HUDEP-2 (cell line): ENCODE measurements around the gene TSNAX.

Experiments
- DNase-seq, 76 experiments: peaks; one replicate each; lab custom pipeline; 2025; ENCODE audit not compliant: unreplicated experiment in 76 of 76; lab: John Stamatoyannopoulos, UW

The TSNAX gene

GRCh38 chr1:231517076-231517475 is 11.4 kb upstream of the TSNAX start:
- DNase-seq: no peak

GRCh38 chr1:231518485-231519034 is 9.9 kb upstream of the TSNAX start:
- no peak for DNase-seq

- no peak for DNase-seq
Observed at GRCh38 chr1:231519166-231519565, 9.3 kb upstream of the TSNAX start.

GRCh38 chr1:231522038-231522437 is 6.4 kb upstream of the TSNAX start:
- no peak for DNase-seq

GRCh38 chr1:231522931-231523642 is 5.4 kb upstream of the TSNAX start:
- no peak for DNase-seq

- no peak for DNase-seq
Observed at GRCh38 chr1:231523816-231524215, 4.7 kb upstream of the TSNAX start.

- DNase-seq: no peak
Observed at GRCh38 chr1:231526536-231526935, 1.9 kb upstream of the TSNAX start.

GRCh38 chr1:231527586-231528171 is 790 bp upstream of the TSNAX start:
- peak in 1 of 76 experiments; percentile 28 for DNase-seq

GRCh38 chr1:231533240-231533639 is 4.8 kb downstream of the TSNAX start:
- DNase-seq: no peak

- DNase-seq: no peak
Observed at GRCh38 chr1:231534703-231535159, 6.3 kb downstream of the TSNAX start.

- DNase-seq: no peak
Observed at GRCh38 chr1:231536099-231536498, 7.6 kb downstream of the TSNAX start.

- no peak for DNase-seq
Observed at GRCh38 chr1:231540847-231541246, 12.4 kb downstream of the TSNAX start.

GRCh38 chr1:231541842-231542241 is 13.4 kb downstream of the TSNAX start:
- DNase-seq: no peak

GRCh38 chr1:231544943-231545592 is 16.6 kb downstream of the TSNAX start:
- no peak for DNase-seq

- no peak for DNase-seq
Observed at GRCh38 chr1:231546693-231547092, 18.2 kb downstream of the TSNAX start.

GRCh38 chr1:231549733-231550447 is 21.4 kb downstream of the TSNAX start:
- DNase-seq: peak in 15 of 76 experiments; percentile 0 to 50 (median 28)

GRCh38 chr1:231550448-231550781 is 21.9 kb downstream of the TSNAX start:
- DNase-seq: peak in 7 of 76 experiments; percentile 1 to 32 (median 12)

- DNase-seq: no peak
Observed at GRCh38 chr1:231553320-231553719, 24.9 kb downstream of the TSNAX start.

- DNase-seq: no peak
Observed at GRCh38 chr1:231554969-231555368, 26.5 kb downstream of the TSNAX start.

- no peak for DNase-seq
Observed at GRCh38 chr1:231557411-231557810, 28.9 kb downstream of the TSNAX start.
